ENCODE data around the gene SBF2.

Gene SBF2

DNA sequence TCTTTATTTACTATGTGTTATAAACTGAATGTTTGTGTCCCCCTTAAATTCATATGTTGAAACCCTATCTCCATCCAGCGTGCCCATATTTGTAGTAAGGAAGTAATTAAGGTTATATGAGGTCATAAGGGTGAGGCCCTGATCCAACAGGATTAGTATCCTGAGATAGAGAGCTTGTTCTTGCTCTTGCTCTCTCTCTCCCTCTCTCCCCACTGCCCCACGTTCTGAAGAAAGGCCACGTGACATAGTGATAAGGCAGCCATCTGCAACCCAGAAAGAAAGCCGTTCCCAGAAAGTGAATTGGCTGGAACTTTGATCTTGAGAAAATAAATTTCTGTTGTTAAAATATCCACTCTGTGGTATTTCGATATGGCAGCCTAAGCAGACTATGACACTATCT is 417.7 kb downstream of the SBF2 start:
- Histone ChIP-seq H3K4me1 (ENCODE audit: control insufficient read depth in 2 of 2, insufficient read depth in 1 of 2, low read depth in 1 of 2, low read length in 2 of 2) (no peaks in the 10 kb centered on the region), H2BK12ac (ENCODE audit: low read length) (no peak overlapping the region), H2AFZ (ENCODE audit: low read length) (no peak overlapping the region), H4K91ac (ENCODE audit: low read depth, low read length, poor library complexity) (no peak overlapping the region), H2BK15ac (ENCODE audit: low read length) (no peak overlapping the region), H2BK120ac (ENCODE audit: low read depth, low read length) (no peak overlapping the region), H3K9ac (ENCODE audit: low read depth, low read length, poor library complexity) (no peak overlapping the region), H3K4me2 (ENCODE audit: insufficient read depth, low read length, poor library complexity, severe bottlenecking) (no peak overlapping the region), H3K27me3 (ENCODE audit: control insufficient read depth in 3 of 3, insufficient read depth in 3 of 3, low read depth in 1 of 3, low read length in 3 of 3) (no peaks in the 10 kb centered on the region), H3K4me3 (ENCODE audit: low read length in 2 of 2) (no peak overlapping the region), H3K79me1 (ENCODE audit: low read depth, low read length) (no peaks in the 10 kb centered on the region), H3K4ac (ENCODE audit: low read length) (no peak overlapping the region), H3K23ac (ENCODE audit: low read depth, low read length, poor library complexity) (no peak overlapping the region), H3K27ac (replicated peaks; ENCODE audit: low read length) (no peak overlapping the region), H3K18ac (ENCODE audit: low read length) (no peak overlapping the region), H3K14ac (ENCODE audit: low read length) (no peak overlapping the region), H4K8ac (ENCODE audit: low read depth, low read length) (no peak overlapping the region), H2BK5ac (ENCODE audit: low read length) (no peak overlapping the region), H3K9me3 (replicated peaks in 1 of 2; ENCODE audit: control insufficient read depth in 2 of 2, insufficient read depth in 1 of 2, low read depth in 1 of 2, low read length in 2 of 2) (peaks cover 0 to 15% of the 10 kb centered on the region in 2 donors), H3K36me3 (replicated peaks in 1 of 2; ENCODE audit: control insufficient read depth in 2 of 2, insufficient read depth in 2 of 2, low read length in 2 of 2) (peaks cover 0 to 2% of the 10 kb centered on the region in 2 donors), H2AK5ac (ENCODE audit: low read depth, low read length) (no peak overlapping the region)
- DNase-seq (ENCODE audit: low spot score) = no peak
- no CpG with 5 or more reads among the region's 5 CpGs for WGBS, 2 donors (ENCODE audit: extremely low coverage in 2 of 2, insufficient read length in 2 of 2, insufficient replicate concordance in 1 of 2)

DNA sequence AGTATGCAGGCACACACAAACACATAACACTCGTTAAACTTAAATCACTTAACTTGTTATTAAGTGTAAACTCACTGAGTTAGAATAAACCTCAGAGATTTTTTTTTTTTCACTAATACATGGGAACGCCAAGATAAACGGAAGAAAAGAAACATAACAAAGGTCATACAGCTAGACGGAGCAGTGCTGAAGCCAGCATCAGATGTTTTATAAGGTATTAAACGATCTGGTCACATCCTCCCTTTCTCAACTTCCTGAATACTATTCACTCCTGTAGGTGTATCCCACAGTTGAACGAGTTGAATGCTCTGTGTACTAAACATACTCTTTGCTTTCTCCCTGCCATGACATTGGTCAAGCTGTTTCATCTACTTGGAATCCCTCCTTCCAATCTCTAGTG is 418.2 kb downstream of the SBF2 start:
- H3K4me2 ChIP-seq (ENCODE audit: insufficient read depth, low read length, poor library complexity, severe bottlenecking) = no peak overlapping the region
- H3K4ac ChIP-seq (ENCODE audit: low read length) = no peak overlapping the region
- WGBS, 2 donors (ENCODE audit: extremely low coverage in 2 of 2, insufficient read length in 2 of 2, insufficient replicate concordance in 1 of 2) = no CpG with 5 or more reads among the region's 6 CpGs
- no peak overlapping the region for H2BK5ac ChIP-seq (ENCODE audit: low read length)
- H4K91ac ChIP-seq (ENCODE audit: low read depth, low read length, poor library complexity) = no peak overlapping the region
- H3K27me3 ChIP-seq (ENCODE audit: control insufficient read depth in 3 of 3, insufficient read depth in 3 of 3, low read depth in 1 of 3, low read length in 3 of 3) = no peaks in the 10 kb centered on the region
- H3K4me3 ChIP-seq (ENCODE audit: low read length in 2 of 2) = no peak overlapping the region
- H2AFZ ChIP-seq (ENCODE audit: low read length) = no peak overlapping the region
- no peak overlapping the region for H2BK120ac ChIP-seq (ENCODE audit: low read depth, low read length)
- no peaks in the 10 kb centered on the region for H3K79me1 ChIP-seq (ENCODE audit: low read depth, low read length)
- no peak overlapping the region for H3K18ac ChIP-seq (ENCODE audit: low read length)
- no peak overlapping the region for H3K9ac ChIP-seq (ENCODE audit: low read depth, low read length, poor library complexity)
- H3K27ac ChIP-seq (replicated peaks; ENCODE audit: low read length) = no peak overlapping the region
- no peak overlapping the region for H2AK5ac ChIP-seq (ENCODE audit: low read depth, low read length)
- no peaks in the 10 kb centered on the region for H3K4me1 ChIP-seq (ENCODE audit: control insufficient read depth in 2 of 2, insufficient read depth in 1 of 2, low read depth in 1 of 2, low read length in 2 of 2)
- peaks cover 0 to 15% of the 10 kb centered on the region in 2 donors for H3K9me3 ChIP-seq (replicated peaks in 1 of 2; ENCODE audit: control insufficient read depth in 2 of 2, insufficient read depth in 1 of 2, low read depth in 1 of 2, low read length in 2 of 2)
- no peak overlapping the region for H2BK15ac ChIP-seq (ENCODE audit: low read length)
- H3K36me3 ChIP-seq (replicated peaks in 1 of 2; ENCODE audit: control insufficient read depth in 2 of 2, insufficient read depth in 2 of 2, low read length in 2 of 2) = peaks cover 0 to 2% of the 10 kb centered on the region in 2 donors
- H3K14ac ChIP-seq (ENCODE audit: low read length) = no peak overlapping the region
- no peak overlapping the region for H4K8ac ChIP-seq (ENCODE audit: low read depth, low read length)
- no peak for DNase-seq (ENCODE audit: low spot score)
- no peak overlapping the region for H3K23ac ChIP-seq (ENCODE audit: low read depth, low read length, poor library complexity)
- H2BK12ac ChIP-seq (ENCODE audit: low read length) = no peak overlapping the region

DNA sequence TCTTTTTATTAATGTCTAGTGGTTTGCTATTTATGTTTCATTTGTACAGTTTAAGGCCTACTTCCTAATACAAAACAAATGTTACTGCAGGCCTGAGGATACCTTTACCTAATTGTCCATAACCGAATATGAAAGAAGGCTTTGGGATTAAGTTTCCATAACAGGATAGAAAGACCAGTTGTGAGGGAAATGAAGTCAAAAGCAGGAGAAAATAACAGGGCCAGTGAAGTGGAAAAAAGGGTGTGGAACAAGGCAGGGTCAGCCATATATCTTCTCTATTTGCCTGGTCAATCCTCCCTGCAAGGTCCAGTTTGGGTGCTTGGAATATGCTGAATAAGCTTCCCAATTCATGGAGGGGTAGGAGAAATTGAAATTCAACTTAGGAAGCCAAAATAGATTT is 418.6 kb downstream of the SBF2 start:
- Histone ChIP-seq H3K14ac (ENCODE audit: low read length) (no peak overlapping the region), H3K9ac (ENCODE audit: low read depth, low read length, poor library complexity) (no peak overlapping the region), H3K4ac (ENCODE audit: low read length) (no peak overlapping the region), H3K79me1 (ENCODE audit: low read depth, low read length) (no peaks in the 10 kb centered on the region), H3K23ac (ENCODE audit: low read depth, low read length, poor library complexity) (no peak overlapping the region), H3K27me3 (ENCODE audit: control insufficient read depth in 3 of 3, insufficient read depth in 3 of 3, low read depth in 1 of 3, low read length in 3 of 3) (no peaks in the 10 kb centered on the region), H2BK5ac (ENCODE audit: low read length) (no peak overlapping the region), H2AK5ac (ENCODE audit: low read depth, low read length) (no peak overlapping the region), H2BK120ac (ENCODE audit: low read depth, low read length) (no peak overlapping the region), H4K8ac (ENCODE audit: low read depth, low read length) (no peak overlapping the region), H3K36me3 (replicated peaks in 1 of 2; ENCODE audit: control insufficient read depth in 2 of 2, insufficient read depth in 2 of 2, low read length in 2 of 2) (peaks cover 0 to 2% of the 10 kb centered on the region in 2 donors), H3K27ac (replicated peaks; ENCODE audit: low read length) (no peak overlapping the region), H3K4me3 (ENCODE audit: low read length in 2 of 2) (no peak overlapping the region), H2AFZ (ENCODE audit: low read length) (no peak overlapping the region), H3K4me1 (ENCODE audit: control insufficient read depth in 2 of 2, insufficient read depth in 1 of 2, low read depth in 1 of 2, low read length in 2 of 2) (no peaks in the 10 kb centered on the region), H3K9me3 (replicated peaks in 1 of 2; ENCODE audit: control insufficient read depth in 2 of 2, insufficient read depth in 1 of 2, low read depth in 1 of 2, low read length in 2 of 2) (peaks cover 0 to 17% of the 10 kb centered on the region in 2 donors), H2BK15ac (ENCODE audit: low read length) (no peak overlapping the region), H3K4me2 (ENCODE audit: insufficient read depth, low read length, poor library complexity, severe bottlenecking) (no peak overlapping the region), H4K91ac (ENCODE audit: low read depth, low read length, poor library complexity) (no peak overlapping the region), H2BK12ac (ENCODE audit: low read length) (no peak overlapping the region), H3K18ac (ENCODE audit: low read length) (no peak overlapping the region)
- no CpG with 5 or more reads among the region's 1 CpG for WGBS, 2 donors (ENCODE audit: extremely low coverage in 2 of 2, insufficient read length in 2 of 2, insufficient replicate concordance in 1 of 2)
- DNase-seq (ENCODE audit: low spot score) = no peak

- Histone ChIP-seq H2BK15ac (ENCODE audit: low read length) (no peak overlapping the region), H3K9ac (ENCODE audit: low read depth, low read length, poor library complexity) (no peak overlapping the region), H3K4me2 (ENCODE audit: insufficient read depth, low read length, poor library complexity, severe bottlenecking) (no peak overlapping the region), H3K79me1 (ENCODE audit: low read depth, low read length) (no peaks in the 10 kb centered on the region), H3K23ac (ENCODE audit: low read depth, low read length, poor library complexity) (no peak overlapping the region), H3K4me3 (ENCODE audit: low read length in 2 of 2) (no peak overlapping the region), H3K18ac (ENCODE audit: low read length) (no peak overlapping the region), H3K14ac (ENCODE audit: low read length) (no peak overlapping the region), H3K9me3 (replicated peaks in 1 of 2; ENCODE audit: control insufficient read depth in 2 of 2, insufficient read depth in 1 of 2, low read depth in 1 of 2, low read length in 2 of 2) (peaks cover 0 to 19% of the 10 kb centered on the region in 2 donors), H3K27ac (replicated peaks; ENCODE audit: low read length) (no peak overlapping the region), H2BK12ac (ENCODE audit: low read length) (no peak overlapping the region), H2AK5ac (ENCODE audit: low read depth, low read length) (no peak overlapping the region), H2AFZ (ENCODE audit: low read length) (no peak overlapping the region), H3K27me3 (ENCODE audit: control insufficient read depth in 3 of 3, insufficient read depth in 3 of 3, low read depth in 1 of 3, low read length in 3 of 3) (no peaks in the 10 kb centered on the region), H4K8ac (ENCODE audit: low read depth, low read length) (no peak overlapping the region), H3K4ac (ENCODE audit: low read length) (no peak overlapping the region), H2BK5ac (ENCODE audit: low read length) (no peak overlapping the region), H4K91ac (ENCODE audit: low read depth, low read length, poor library complexity) (no peak overlapping the region), H3K4me1 (ENCODE audit: control insufficient read depth in 2 of 2, insufficient read depth in 1 of 2, low read depth in 1 of 2, low read length in 2 of 2) (no peaks in the 10 kb centered on the region), H3K36me3 (replicated peaks in 1 of 2; ENCODE audit: control insufficient read depth in 2 of 2, insufficient read depth in 2 of 2, low read length in 2 of 2) (peaks cover 0 to 2% of the 10 kb centered on the region in 2 donors), H2BK120ac (ENCODE audit: low read depth, low read length) (no peak overlapping the region)
- DNase-seq (ENCODE audit: low spot score) = no peak
Observed at GRCh38 chr11:9874466-9874865, 419.6 kb downstream of the SBF2 start.
